Fibroblast of lung (primary cell): Measurements from ENCODE around the gene DENND1A.

ENCODE experiments used
- EZH2 ChIP-seq: IDR thresholded peaks from 2 replicates; pipeline ENCODE4 v1.5.1; 2012; ENCODE audit warnings: low read length, control low read depth, mild to moderate bottlenecking; ENCODE audit errors: missing control alignments
- TF ChIP-seq, protein P1 (sequence below), 2 donors: IDR thresholded peaks in 1 of 2; conservative IDR thresholded peaks in 1 of 2; 1 replicate in 1 of 2; 2 replicates in 1 of 2; pipeline ENCODE4 v1.5.1; 2011 to 2012; ENCODE audit warnings: low read length in 2 of 2, control low read depth in 1 of 2, inconsistent platforms in 1 of 2, low read depth in 1 of 2, mild to moderate bottlenecking in 1 of 2

DNA sequence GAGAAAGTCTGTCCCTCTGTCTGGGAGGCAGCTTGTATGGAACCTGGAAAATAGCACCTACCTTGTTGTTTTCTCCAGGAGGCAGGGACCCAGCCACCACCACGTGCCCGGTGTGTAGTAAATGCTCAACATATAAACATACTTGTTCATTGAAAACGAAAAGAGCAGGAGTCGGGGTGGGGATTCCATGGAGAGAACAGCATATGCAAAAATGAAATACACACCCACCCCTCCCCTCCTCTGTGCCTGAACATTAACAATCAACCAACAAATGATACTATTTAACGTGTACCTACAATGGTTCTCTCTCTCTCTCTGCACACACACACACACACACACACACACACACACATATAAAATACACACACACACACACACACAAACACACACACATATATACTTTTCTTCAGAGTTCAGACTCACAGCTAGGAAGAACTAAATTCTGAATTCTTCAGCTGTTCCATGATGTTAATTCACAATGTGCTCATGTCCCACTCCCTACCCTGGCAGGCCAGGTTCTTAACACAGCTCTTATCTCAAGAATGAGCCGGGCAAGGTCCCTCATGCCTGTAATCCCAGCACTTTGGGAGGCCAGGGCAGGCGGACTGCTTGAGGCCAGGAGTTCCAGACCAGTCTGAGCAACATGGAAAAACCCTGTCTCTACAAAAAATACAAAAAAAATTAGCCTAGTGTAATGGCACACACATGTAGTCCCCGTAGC is 16.3 kb upstream of the DENND1A start:
- TF ChIP-seq, protein P1, sequence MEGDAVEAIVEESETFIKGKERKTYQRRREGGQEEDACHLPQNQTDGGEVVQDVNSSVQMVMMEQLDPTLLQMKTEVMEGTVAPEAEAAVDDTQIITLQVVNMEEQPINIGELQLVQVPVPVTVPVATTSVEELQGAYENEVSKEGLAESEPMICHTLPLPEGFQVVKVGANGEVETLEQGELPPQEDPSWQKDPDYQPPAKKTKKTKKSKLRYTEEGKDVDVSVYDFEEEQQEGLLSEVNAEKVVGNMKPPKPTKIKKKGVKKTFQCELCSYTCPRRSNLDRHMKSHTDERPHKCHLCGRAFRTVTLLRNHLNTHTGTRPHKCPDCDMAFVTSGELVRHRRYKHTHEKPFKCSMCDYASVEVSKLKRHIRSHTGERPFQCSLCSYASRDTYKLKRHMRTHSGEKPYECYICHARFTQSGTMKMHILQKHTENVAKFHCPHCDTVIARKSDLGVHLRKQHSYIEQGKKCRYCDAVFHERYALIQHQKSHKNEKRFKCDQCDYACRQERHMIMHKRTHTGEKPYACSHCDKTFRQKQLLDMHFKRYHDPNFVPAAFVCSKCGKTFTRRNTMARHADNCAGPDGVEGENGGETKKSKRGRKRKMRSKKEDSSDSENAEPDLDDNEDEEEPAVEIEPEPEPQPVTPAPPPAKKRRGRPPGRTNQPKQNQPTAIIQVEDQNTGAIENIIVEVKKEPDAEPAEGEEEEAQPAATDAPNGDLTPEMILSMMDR (conservative IDR thresholded peaks at IDR 0.05 in 1 of 2, IDR thresholded peaks at IDR 0.05 in 1 of 2; ENCODE audit: low read depth in 1 of 2, low read length in 2 of 2) = no peak
- no peak for TF ChIP-seq EZH2
